Hepatic stellate cell (primary cell): ENCODE data around the gene REXO4.
"Not testable (repeated sequence)": the region's sequence is repeated elsewhere in the genome, so short reads cannot be mapped to it uniquely, and the experiment has no call there.

Source experiments
- DNase-seq: peaks from one replicate; pipeline ENCODE4 v3.0.0; 2011; ENCODE audit warnings: low spot score

The REXO4 gene, protein sequence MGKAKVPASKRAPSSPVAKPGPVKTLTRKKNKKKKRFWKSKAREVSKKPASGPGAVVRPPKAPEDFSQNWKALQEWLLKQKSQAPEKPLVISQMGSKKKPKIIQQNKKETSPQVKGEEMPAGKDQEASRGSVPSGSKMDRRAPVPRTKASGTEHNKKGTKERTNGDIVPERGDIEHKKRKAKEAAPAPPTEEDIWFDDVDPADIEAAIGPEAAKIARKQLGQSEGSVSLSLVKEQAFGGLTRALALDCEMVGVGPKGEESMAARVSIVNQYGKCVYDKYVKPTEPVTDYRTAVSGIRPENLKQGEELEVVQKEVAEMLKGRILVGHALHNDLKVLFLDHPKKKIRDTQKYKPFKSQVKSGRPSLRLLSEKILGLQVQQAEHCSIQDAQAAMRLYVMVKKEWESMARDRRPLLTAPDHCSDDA

DNA sequence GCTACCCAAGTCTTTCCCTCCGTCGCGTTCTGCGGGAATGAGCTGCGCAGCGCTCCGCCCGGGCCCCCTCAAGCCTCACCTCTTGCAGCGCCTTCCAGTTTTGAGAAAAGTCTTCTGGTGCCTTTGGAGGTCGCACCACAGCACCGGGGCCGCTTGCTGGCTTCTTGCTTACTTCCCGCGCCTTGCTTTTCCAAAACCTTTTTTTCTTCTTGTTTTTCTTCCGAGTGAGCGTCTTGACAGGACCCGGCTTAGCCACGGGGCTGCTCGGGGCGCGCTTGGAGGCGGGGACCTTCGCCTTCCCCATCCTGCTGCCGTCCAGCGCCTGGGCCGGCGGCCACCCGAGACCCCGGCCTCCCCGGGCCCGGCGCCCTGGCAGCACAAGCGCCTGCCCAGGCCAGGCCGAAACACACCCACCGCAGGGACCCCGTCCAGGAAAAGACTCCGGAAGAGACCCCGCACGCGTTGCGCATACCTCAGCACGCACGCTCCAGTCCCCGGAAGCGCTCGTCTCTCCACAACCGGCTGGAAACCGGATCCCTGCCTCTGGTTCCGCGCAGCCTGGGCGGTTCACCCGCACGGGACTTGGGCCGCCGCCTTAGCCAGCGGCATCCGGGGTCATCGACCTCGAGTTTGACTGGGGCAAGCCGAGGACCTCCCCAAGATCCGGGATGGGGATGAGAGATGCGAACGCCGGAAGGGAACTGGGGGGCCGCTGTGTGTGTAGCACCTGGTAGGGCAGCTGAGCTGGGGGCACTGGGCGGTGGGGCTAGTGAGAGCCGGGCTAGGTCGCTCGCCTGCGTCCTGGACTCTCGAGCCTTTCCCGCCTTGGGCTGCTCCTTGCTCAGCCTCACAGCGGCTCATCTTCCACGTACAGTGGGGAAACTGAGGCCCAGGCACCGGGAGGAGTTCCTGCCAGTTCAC lies at the start of gene REXO4:
Gene REXO4, minus strand, starts transcription at position 470 of the 921 bp plus-strand sequence. Its CDS starts 166 bp downstream, at position 304.
- DNase-seq, result peak; percentile 84

DNA sequence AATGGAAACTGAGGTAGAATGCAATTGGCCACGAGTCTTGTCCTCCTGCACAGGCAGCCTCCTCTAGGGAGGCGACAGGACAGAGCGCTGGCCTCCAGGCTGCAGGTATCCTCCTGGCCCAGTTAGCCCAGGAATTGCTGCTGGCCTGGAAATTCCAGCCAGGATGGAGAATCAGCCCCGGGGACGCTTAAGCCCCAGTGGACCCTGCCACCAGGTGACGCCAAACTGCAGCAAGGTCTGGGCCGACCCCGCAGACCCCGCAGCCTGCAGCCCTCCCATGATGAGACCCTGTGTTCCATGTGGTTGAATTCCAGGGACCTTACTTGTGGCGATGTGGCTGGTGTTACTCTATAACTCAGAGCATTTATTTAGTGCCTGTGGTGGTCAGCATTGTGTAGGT lies 49.3 kb upstream of the REXO4 start:
- DNase-seq, result no peak

DNA sequence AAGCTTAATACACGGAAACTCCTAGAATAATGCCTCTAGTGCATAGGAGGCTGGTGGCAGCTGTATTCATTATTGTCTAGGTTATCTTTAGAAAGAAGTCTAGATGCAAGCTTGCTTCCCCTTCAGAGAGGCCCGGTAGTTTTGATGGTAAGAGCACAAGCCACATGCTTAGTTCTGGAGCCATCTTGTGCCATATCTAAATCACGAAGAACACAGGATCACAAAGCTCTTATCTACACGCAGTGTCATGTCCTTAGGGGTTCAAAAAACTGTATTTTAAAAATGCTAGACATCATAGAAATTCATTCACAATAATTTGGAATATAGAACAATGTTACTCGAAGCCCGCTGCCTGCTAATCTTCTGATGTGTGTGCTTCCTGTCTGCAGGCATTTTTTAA lies 48.2 kb upstream of the REXO4 start:
- no peak for DNase-seq

DNA sequence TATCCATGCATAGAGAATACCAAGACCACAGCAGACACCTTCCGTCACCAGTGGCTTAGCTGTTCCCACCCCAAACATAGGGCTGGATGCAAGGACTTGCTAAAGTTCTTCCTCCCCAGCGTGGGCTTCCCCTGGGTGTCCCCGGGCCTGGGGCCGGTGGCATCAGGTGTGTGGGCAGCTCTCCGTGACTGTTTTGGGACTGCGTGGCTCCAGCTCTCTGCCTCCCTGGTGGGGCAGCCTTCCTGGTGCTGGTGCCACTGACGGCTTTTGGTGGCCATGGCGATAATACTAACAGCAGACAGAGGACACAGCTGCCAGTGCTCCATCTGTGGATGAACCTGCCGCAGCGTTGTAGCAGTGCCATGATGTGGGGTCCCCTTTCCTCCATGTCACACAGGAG lies 46.8 kb upstream of the REXO4 start:
- no peak for DNase-seq

DNA sequence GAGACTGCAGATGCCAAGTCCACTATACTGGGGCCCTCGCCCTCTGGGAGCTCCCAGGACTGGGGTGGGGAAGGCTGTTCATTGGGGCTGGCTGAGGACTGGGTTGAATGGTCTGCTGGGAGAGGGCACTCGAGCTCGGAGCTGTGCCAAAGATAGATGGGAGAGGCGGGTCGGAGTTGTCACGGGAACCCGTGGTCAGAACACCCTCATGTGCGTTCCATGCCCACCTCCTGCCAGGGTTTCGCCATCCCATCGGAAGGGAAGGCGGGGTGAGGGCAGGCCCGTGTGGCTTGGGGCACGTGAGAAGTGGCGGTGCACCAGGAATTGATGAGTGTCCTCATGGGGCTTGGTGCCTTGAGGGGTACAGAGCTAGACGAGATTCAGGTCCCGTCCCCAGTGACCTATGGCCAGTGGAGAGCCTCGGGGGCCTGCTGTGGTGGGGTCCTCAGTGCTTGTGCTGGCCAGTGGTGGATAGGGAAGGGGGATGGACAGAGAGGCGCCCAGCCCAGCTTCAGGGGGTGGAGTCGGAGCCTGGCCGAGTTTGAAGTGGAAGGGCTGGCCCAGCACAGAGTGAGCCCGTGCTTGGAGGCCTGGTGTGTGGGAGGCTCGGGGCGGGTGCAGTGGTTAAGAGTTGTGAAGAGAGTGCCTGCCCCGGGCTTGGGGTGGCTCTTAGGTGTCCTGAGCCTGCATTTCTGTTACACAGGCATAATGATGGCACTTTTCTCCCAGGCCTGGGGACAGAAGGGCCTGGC lies 46.2 kb upstream of the REXO4 start:
- DNase-seq, result no peak

DNA sequence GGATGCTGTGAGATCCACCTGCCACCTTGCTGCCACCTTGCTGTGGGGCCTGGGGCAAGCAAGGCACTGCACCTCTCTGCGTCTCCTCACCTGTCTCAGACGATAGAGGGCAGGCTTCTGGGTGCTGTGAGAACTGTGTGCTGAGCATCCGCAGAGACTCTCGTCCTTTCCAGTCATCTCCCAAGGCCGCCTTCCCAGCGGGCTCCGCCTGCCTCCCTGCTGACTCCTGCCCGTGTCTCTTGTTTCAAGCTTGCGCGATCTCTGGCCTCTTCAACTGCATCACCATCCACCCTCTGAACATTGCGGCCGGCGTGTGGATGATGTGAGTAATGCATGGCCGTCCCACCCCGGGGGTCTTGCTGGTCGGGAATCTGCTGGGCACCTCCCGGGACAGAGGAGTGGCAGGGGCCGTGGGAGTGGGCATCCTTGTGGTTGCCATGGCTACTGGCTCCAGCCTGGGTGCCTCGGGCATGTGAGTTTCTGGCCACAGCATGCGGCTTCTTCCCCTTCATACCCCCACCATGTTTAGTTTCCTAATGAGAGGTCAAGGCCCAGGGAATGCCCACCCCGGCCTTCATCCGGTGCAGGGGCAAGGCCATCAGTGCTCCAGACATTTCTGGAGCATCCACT lies 45.5 kb upstream of the REXO4 start:
- DNase-seq, result no peak

DNA sequence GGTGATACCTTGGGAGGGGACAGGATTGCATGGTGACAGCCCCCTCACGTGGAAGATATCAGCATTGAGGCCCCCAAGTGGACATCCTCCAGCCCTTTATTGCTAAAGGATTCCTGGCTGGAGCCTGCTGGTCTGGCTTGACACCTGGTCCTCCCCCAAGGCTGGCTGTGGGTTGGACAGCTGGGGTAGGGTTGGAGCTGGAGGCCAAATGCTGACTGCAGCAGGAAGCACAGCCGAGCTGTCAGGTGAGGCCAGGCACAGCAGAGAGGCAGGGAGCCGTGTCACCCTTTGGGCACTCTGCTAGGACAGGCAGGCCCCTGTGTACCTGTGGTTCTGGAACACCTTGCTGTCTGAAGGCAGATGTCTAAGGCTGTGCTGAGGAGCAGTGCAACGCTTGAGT lies 44.2 kb upstream of the REXO4 start:
- DNase-seq, result no peak

DNA sequence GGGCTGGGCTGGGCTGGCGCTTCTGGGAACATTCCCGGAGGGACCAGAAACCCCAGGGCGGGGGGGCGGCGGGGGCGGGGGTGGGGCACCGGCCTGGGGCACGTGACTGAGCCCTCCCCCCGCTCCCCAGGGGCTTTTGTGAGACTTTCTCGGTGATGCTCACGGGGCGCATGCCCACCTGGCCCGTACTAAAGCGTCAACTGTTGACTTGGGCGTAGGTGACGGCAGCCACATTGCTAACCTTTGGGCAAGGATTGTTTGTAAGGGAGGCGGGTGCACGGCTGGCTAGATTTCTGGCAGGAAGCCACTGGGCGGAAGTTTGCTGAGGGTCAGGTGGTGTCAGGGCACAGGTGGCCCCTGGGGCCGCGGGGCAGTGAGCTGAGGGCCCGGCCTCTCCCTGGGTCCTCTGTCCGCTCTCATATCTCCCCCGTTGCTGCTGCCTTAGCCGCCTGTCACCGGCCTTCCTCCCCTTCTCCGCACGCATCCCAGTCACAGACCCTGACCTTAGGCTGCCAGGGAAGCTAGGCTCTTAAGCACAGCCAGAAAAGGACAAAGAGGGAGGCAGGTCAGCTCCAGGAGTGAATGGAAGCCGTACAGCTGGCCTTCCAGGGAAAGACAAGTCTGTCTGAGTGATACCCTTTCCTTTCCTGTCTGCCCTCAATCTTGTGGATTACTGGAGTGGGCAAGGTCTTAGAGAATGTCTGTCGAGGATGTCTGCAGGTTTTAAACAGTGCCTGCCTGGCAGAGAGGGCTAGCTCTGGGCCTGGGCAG lies 42.8 kb upstream of the REXO4 start:
- DNase-seq, result no peak

DNA sequence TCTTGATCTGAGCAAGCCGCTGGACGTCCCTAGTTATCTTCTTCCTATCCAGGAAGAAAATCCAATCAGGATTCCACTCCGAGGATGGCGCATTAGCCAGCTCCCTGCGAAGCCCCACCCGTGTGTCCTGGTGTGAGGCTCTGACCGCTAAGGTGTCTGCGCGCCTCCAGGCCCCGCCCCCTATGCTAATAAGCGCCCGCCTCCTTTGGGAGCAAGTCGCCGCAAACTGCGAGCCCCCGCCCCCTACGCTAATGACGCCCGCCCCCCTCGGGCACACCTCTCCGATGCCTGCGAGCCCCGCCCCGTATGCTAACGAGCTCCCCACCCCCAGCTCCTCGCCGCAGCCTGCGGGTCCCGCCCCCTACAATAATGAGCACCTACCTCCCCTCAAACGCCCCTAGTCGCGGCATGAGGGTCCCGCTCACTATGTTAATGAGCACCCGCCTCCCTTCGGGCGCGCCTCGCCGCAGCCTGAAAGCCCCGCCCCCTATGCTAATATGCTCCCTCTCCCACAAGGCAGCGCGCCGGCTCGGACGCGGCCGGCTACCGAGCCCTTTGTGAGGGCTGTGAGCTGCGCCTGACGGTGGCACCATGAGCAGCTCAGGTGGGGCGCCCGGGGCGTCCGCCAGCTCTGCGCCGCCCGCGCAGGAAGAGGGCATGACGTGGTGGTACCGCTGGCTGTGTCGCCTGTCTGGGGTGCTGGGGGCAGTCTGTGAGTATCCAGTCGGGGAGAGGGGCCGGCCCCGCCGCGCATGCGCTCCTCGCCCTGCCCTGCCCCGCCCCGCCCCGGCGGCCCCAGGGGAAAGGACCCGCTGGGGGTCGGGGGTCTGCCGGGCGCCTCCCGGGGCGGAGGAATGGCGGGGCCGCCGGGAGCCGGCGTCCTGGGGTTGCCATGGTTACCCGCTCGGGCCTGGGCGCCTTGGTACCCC lies 41.9 kb upstream of the REXO4 start, which contains the start of gene CACFD1:
Gene CACFD1, plus strand, starts transcription at position 503 of the 929 bp plus-strand sequence. Its CDS starts 89 bp downstream, at position 592.
- peak; percentile 98 for DNase-seq

DNA sequence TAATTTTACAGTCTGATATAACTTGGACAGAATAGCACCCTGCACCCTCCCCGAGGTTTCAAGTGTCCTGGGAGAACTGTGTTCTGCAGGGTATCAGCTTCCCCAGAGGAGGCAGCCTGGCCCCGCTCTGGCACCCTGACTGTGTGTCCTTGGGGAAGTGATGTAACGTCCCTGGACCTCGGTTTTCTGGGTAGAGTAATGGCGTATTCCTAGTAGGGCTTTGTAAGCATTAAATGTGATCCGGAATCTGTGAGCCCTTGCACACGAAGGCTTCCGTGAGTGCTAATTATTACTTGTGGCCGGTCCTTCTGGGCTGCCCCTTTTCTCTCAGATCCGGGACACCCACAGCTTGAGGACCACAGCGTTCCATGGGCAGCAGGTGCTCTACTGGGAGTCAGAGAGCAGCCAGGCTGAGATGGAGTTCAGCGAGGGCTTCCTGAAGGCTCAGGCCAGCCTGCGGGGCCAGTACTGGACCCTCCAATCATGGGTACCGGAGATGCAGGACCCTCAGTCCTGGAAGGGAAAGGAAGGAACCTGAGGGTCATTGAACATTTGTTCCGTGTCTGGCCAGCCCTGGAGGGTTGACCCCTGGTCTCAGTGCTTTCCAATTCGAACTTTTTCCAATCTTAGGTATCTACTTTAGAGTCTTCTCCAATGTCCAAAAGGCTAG lies 41.0 kb upstream of the REXO4 start:
- DNase-seq, result no peak

DNA sequence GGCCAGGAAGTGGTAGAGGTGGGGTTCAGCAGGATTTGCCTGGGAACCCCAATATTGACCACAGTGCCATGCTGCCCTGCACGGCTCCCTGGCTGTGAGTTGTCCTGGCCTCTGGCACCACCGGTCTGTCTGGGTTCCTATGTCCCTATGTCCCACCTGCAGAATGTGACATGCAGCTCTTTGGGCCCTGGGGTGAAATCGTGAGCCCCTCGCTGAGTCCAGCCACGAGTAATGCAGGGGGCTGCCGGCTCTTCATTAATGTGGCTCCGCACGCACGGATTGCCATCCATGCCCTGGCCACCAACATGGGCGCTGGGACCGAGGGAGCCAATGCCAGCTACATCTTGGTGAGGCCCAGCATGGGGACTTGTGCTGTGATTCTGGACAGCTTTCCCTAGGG lies 39.9 kb upstream of the REXO4 start:
- DNase-seq, result no peak

DNA sequence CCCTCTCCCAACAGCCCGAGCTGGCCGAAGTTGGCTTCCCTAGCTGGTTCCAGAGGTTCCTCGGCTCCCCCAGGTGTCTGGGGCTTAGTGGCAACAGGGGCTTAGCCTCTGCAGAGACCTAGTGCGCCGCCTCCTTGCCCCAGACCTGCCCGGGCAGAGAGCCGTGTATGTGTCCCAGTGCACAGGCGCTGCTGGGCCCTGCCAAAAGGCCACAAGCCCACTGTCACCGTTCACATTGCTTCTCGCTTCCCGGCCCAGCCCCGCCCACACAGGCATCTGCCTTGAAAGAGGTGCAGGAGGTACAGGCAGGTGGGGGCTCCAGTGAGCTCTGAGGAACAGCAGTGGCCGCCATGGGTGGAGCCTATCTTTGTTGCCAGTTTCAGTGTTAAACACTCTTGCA lies 39.4 kb upstream of the REXO4 start:
- DNase-seq, result no peak

DNA sequence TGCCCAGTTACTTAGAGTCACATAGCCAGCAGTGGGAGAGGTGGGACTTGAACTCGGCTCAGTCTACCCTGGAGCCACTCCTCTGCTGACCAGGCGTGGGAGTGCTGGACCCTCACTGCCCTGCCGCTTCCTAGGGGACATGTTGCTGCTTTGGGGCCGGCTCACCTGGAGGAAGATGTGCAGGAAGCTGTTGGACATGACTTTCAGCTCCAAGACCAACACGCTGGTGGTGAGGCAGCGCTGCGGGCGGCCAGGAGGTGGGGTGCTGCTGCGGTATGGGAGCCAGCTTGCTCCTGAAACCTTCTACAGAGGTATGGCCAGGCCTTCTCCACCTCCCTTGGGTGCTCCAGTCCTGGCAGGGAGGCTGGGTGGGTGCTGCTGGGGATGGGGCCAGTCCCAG lies 38.6 kb upstream of the REXO4 start:
- DNase-seq, result no peak

DNA sequence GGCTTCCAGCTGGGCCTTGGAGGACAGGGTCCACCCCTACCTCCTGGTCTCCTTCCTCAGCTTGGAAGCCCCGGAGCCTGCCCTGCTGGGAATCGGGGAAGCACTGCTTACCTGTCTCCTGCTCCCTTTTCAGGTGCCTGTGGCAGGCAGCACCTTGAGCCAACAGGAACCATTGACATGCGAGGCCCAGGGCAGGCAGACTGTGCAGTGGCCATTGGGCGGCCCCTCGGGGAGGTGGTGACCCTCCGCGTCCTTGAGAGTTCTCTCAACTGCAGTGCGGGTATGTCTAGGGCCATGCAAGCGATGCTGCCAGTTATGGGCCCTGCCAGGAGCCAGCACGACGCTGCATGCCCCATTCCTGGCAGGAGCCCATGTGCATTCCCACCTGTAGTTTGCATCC lies 38.1 kb upstream of the REXO4 start:
- DNase-seq, result no peak

DNA sequence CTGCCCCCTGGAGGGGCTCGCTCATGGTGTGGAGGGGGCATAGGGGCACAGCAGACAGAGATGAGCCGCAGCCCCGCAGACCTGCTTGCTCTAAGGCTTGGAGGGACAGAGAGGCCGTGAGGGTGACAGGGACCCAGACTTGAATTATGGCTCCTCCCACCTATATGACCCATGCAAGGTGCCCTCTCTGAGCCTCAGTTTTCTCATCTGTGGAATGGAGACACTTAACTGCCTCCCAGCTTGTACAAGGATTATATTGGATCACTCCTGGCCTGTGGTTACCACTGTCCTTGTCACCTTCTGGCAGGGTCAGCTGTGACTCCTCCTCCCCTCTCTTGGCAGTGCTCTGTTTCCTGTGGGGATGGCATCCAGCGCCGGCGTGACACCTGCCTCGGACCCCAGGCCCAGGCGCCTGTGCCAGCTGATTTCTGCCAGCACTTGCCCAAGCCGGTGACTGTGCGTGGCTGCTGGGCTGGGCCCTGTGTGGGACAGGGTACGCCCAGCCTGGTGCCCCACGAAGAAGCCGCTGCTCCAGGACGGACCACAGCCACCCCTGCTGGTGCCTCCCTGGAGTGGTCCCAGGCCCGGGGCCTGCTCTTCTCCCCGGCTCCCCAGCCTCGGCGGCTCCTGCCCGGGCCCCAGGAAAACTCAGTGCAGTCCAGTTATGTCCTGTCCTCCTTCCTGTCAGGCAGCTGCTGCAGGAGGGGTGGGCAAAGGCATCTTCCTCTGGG lies 37.3 kb upstream of the REXO4 start:
- no peak for DNase-seq

DNA sequence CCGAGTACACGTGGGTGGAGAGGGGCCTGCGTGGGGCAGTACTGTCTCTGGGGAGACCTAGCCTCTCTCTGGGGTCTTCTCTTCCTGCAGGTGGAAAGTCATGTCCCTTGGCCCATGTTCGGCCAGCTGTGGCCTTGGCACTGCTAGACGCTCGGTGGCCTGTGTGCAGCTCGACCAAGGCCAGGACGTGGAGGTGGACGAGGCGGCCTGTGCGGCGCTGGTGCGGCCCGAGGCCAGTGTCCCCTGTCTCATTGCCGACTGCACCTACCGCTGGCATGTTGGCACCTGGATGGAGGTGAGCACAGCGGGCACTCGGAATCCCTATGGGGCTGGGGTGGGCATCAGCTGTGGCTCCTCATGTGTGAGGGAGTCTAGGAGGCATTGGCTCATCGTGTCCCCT lies 36.5 kb upstream of the REXO4 start:
- no peak for DNase-seq

DNA sequence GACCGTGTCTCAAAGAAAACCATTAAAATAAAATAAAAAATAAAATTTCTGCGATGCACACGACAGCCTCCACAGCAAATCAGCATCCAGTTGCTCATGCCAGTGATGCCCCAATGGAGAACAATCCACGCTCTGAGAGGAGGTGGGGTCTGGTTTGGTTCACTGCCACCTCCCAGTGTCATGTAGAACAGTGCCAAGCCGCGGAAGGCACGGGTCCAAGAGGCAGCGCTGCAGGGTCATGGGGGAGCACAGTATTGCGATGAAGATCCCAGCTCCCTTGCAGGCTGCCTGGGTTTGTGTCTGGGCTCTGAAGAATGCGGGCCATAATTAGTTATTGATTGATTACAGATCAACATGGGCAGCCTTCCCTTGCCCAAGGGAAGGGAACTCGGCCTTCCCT lies 35.8 kb upstream of the REXO4 start:
- DNase-seq, result no peak

DNA sequence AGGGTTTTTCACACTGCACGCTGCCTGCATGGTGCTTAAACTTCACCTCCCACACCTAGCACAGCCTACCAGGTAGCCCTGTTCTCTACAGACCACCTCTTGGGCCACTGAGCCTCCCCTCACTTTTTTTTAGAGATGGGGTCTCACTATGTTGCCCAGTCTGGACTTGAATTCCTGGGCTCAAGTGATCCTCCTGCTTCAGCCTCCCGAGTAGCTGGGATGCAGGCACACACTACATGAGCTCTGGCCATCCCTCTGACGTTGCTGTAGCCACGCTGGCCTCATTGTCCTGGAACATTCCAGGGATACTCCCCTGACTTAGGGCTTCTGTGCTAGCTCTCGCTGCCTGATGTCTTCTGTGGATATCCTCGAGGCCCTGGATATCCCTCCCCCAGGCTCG lies 34.8 kb upstream of the REXO4 start:
- DNase-seq, result no peak

DNA sequence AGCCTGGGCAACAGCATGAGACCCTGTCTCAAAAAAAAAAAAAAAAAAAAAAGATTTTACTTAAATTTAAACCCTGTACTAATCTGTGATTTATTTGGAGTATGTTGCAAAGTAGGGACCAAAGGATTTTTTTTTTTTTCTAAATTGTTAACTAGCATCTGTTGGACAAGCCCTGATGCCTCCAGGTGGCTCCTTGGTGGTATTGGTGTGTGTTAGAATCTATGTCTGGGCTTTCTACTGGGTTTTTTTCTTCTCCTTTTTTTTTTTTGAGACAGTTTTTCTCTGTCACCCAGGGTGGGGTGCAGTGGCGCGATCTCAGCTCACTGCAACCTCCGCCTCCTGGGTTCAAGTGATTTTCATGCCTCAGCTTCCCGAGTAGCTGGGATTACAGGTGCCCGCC lies 34.1 kb upstream of the REXO4 start:
- DNase-seq, result not testable (repeated sequence)
